K562 (cell line): ENCODE data around the gene GPR35. TPM values are rescaled to one million over a fixed set of nuclear protein-coding genes. Genes with fewer than 3 reads are reported as not detected.

Experiments
- UBTF ChIP-seq, 2 experiments: IDR thresholded peaks; 2 replicates each; pipeline ENCODE4 v1.6.1; 2012; ENCODE audit warnings: improper control_type of control experiment in 2 of 2, low read depth in 2 of 2, low read length in 2 of 2, borderline replicate concordance in 1 of 2
- polyA plus RNA-seq, 8 experiments: library from polyadenylated mRNA; depleted of rRNA in 4 of 8; stranded (reverse) in 5 of 8; unstranded in 3 of 8; fragments of >200 nt; fragmentation: Nextera tagmentation in 2 of 8; fragmentation: Illumina TruSeq in 1 of 8; extraction: Ambion mirVana in 2 of 8; extraction: Trizol in 1 of 8; gene quantifications; 2 replicates each; pipeline versions ENCODE4 v1.2.1 to v1.2.3, GENCODE V29; 2011 to 2014; ENCODE audit warnings: inconsistent platforms in 1 of 8, missing spikeins in 1 of 8
- total RNA-seq, 7 experiments: library from RNA; depleted of rRNA in 6 of 7; stranded (reverse); fragments of >200 nt in 6 of 7; fragmentation: Illumina TruSeq in 2 of 7; extraction: Trizol in 2 of 7; gene quantifications; 2 replicates each; pipeline versions ENCODE4 v1.2.1 to v1.2.3, GENCODE V29; 2011 to 2021; ENCODE audit warnings: low replicate concordance in 1 of 7
- TF ChIP-seq, protein P1 (sequence below): sonication (generic); formaldehyde crosslinking; IDR thresholded peaks from 2 replicates; pipeline ENCODE4 v1.8.1; 2023; ENCODE audit warnings: missing genetic modification reagents, mild to moderate bottlenecking, borderline replicate concordance

The GPR35 gene
- total and polyA plus RNA-seq, 9 of the 15 experiments (the other 6 are each of a cell fraction or from before 2014, with no cell fraction given), result 0.04 to 0.50 (median 0.29) TPM; not detected in 3

DNA sequence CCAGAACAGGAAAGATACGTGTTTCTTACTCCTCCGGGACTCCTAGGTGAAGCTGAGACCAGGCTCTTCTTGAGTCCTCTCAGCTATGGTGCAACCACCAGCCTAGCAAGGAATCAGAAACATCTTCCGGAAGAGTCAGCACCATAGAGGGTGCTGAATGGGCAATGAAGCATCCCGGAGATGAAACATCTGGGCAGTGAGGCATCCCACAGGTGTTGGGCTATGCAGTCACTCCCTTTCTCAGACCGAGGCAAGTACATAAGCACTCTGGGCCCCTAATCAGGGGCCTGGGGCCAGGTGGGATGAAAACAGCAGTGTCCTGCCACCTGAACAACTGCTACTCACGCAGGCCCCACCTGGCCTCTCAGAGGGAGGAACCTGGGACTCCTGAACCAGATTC, 40.2 kb upstream of the GPR35 start (continued):
- TF ChIP-seq, protein P1, sequence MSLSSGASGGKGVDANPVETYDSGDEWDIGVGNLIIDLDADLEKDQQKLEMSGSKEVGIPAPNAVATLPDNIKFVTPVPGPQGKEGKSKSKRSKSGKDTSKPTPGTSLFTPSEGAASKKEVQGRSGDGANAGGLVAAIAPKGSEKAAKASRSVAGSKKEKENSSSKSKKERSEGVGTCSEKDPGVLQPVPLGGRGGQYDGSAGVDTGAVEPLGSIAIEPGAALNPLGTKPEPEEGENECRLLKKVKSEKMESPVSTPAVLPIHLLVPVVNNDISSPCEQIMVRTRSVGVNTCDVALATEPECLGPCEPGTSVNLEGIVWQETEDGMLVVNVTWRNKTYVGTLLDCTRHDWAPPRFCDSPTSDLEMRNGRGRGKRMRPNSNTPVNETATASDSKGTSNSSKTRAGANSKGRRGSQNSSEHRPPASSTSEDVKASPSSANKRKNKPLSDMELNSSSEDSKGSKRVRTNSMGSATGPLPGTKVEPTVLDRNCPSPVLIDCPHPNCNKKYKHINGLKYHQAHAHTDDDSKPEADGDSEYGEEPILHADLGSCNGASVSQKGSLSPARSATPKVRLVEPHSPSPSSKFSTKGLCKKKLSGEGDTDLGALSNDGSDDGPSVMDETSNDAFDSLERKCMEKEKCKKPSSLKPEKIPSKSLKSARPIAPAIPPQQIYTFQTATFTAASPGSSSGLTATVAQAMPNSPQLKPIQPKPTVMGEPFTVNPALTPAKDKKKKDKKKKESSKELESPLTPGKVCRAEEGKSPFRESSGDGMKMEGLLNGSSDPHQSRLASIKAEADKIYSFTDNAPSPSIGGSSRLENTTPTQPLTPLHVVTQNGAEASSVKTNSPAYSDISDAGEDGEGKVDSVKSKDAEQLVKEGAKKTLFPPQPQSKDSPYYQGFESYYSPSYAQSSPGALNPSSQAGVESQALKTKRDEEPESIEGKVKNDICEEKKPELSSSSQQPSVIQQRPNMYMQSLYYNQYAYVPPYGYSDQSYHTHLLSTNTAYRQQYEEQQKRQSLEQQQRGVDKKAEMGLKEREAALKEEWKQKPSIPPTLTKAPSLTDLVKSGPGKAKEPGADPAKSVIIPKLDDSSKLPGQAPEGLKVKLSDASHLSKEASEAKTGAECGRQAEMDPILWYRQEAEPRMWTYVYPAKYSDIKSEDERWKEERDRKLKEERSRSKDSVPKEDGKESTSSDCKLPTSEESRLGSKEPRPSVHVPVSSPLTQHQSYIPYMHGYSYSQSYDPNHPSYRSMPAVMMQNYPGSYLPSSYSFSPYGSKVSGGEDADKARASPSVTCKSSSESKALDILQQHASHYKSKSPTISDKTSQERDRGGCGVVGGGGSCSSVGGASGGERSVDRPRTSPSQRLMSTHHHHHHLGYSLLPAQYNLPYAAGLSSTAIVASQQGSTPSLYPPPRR (CRISPR knock-in tag), result no peak
- TF ChIP-seq UBTF (IDR thresholded peaks at IDR 0.05; ENCODE audit: borderline replicate concordance in 1 of 2, low read depth in 2 of 2, low read length in 2 of 2), result no peak
